Measurements from ENCODE around the gene PKN1. TPM values are rescaled to one million over a fixed set of nuclear protein-coding genes. Genes with fewer than 3 reads are reported as not detected.
A peak's percentile ranks its signal among the peaks of the same experiment; 100 is the strongest.

The PKN1 gene
- total RNA-seq, 1 donor from 2014 or later: 207 TPM

DNA sequence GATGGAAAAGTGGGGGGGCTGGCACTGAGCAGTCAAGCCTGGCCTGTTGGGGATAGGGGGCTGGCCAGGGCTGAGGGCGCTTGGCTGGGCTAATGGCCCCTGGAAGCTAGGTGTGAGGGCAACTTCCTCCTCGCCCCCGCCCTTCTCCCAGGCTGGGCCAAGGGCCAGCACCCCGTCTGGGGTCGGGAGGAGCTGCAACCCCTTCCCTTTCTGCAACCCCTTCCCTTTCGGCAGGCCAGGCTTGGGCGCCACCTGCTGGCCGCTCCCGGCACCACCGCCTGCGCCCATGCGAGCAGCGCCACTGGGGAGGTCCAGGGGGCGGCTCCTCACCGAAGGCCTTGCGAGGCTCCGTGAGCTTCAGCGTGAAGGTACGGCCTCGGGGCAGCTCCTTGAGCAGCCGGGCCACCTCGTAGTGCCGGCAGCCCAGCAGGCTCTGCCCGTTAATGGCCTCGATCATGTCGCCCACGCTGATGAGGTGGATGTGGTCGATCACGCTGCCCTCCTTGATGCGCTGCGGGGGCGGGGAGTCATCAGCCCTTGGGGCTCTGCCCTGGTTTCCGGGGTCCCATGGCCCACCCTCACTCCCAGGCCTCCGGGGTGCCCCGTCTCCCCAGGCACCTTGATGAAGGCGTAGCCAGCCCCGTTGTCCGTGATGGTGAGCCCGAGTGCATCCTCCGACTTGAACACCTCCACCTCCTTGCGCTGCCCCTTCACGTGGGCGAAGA, 47.0 kb downstream of the PKN1 start:
- DNase-seq (ENCODE audit: low spot score): peak; percentile 88
- H3K27me3 Mint-ChIP-seq (ENCODE audit: unreplicated experiment): peaks cover 17% of the 10 kb centered on the region
- peaks cover 23% of the 10 kb centered on the region for H3K36me3 Mint-ChIP-seq (ENCODE audit: low read depth, unreplicated experiment)
- TF ChIP-seq, protein P1, sequence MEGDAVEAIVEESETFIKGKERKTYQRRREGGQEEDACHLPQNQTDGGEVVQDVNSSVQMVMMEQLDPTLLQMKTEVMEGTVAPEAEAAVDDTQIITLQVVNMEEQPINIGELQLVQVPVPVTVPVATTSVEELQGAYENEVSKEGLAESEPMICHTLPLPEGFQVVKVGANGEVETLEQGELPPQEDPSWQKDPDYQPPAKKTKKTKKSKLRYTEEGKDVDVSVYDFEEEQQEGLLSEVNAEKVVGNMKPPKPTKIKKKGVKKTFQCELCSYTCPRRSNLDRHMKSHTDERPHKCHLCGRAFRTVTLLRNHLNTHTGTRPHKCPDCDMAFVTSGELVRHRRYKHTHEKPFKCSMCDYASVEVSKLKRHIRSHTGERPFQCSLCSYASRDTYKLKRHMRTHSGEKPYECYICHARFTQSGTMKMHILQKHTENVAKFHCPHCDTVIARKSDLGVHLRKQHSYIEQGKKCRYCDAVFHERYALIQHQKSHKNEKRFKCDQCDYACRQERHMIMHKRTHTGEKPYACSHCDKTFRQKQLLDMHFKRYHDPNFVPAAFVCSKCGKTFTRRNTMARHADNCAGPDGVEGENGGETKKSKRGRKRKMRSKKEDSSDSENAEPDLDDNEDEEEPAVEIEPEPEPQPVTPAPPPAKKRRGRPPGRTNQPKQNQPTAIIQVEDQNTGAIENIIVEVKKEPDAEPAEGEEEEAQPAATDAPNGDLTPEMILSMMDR (IDR thresholded peaks at IDR 0.05; ENCODE audit: unreplicated experiment): peak; percentile 96
- H3K4me3 Mint-ChIP-seq (ENCODE audit: unreplicated experiment): no peak overlapping the region
- peaks cover 8% of the 10 kb centered on the region for H3K4me1 Mint-ChIP-seq (ENCODE audit: unreplicated experiment)
- H3K9me3 Mint-ChIP-seq (ENCODE audit: unreplicated experiment): no peaks in the 10 kb centered on the region
- no peak overlapping the region for H3K27ac Mint-ChIP-seq (ENCODE audit: unreplicated experiment)

DNA sequence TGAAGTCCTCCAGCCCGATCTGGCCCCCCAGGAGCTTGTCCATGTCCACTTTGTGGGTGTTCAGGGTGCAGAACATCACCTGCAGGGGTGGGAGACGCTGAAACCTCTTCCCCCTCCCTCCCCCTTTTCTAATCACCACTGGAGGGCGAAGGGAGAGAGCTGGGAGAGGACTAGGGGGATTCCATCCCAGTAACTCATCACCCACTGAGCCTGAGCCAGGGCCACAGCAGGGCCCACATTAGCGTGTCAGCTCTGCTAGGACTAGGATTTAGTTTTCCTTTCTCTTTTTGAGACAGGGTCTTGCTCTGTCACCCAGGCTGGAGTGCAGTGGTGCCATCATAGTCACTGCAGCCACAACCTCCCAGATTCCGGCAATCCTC, 47.6 kb downstream of the PKN1 start:
- no peak overlapping the region for H3K27ac Mint-ChIP-seq (ENCODE audit: unreplicated experiment)
- DNase-seq (ENCODE audit: low spot score): no peak
- H3K4me3 Mint-ChIP-seq (ENCODE audit: unreplicated experiment): no peak overlapping the region
- H3K9me3 Mint-ChIP-seq (ENCODE audit: unreplicated experiment): no peaks in the 10 kb centered on the region
- peaks cover 14% of the 10 kb centered on the region for H3K27me3 Mint-ChIP-seq (ENCODE audit: unreplicated experiment)
- H3K4me1 Mint-ChIP-seq (ENCODE audit: unreplicated experiment): peaks cover 8% of the 10 kb centered on the region
- H3K36me3 Mint-ChIP-seq (ENCODE audit: low read depth, unreplicated experiment): peaks cover 23% of the 10 kb centered on the region
- TF ChIP-seq, protein P1 (IDR thresholded peaks at IDR 0.05; ENCODE audit: unreplicated experiment): no peak

DNA sequence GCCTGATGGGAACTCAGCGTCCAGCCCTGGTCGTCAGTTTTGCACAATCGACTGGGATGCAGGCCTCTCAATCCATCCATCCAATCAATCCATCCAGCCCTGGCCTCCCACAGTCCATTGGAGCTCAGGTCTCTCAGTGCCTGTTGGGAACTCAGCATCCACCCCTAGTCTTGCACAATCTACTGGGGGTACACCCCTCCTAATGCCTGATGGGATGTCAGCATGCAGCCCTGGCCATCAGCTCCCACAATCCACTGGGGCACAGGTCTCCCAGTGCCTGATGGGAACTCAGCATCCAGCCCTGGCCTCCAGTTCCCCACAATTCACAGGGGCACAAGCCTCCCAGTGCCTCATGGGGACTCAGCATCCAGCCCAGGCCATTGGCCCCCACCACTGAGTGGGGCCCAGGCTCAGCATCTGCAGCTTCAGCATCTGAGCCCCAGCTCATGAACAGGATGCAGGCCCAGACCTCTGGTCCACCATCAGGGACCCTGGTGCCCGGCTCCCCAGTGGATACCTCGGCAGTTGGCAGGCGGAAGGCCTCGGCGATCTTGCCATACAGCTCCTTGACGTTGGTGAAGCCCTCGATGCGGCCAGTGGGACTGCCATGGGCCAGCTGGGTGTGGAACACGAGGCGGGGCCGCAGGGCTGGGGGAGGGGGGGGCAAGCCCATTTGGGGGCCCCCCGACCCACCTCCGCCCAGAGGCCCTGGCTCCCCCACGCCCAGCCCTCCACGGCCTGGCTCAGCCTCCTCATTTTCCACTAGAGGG, 49.3 kb downstream of the PKN1 start:
- Mint-ChIP-seq H3K27me3 (ENCODE audit: unreplicated experiment) (peaks cover 8% of the 10 kb centered on the region), H3K4me3 (ENCODE audit: unreplicated experiment) (peak overlapping the region; percentile 7), H3K36me3 (ENCODE audit: low read depth, unreplicated experiment) (peaks cover 21% of the 10 kb centered on the region), H3K27ac (ENCODE audit: unreplicated experiment) (no peak overlapping the region), H3K9me3 (ENCODE audit: unreplicated experiment) (no peaks in the 10 kb centered on the region), H3K4me1 (ENCODE audit: unreplicated experiment) (peaks cover 2% of the 10 kb centered on the region)
- DNase-seq (ENCODE audit: low spot score): no peak
- TF ChIP-seq, protein P1 (IDR thresholded peaks at IDR 0.05; ENCODE audit: unreplicated experiment): no peak

DNA sequence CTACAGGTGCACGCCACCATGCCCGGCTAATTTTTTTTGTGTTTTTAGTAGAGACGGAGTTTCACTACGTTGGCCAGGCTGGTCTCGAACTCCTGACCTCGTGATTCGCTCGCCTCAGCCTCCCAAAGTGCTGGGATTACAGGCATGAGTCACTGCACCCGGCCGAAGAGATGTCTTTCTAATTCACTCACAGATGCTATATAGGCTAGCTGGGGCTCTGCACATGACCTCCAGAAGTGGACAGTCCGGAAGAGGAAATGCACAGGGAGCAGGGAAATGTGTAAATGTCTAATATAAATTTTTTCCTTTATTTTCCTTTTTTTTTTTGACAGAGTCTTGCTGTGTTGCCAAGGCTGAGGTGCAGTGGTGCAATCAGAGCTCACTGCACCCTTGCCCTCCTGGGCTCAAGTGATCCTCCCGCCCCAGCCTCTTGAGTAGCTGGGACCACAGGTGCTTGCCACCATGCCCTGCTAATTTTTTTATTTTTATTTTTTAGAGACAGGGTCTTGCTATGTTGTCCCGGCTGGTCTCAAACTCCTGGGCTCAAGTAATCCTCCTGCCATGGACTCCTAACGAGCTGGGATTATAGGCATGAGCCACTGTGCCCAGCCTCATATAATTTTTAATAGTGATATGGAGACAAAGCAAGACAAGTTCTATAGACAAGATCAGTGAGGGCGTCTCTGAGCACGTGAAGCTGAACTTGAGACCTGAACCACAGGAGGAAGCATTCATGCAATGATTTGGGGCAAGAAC, 54.4 kb downstream of the PKN1 start:
- Mint-ChIP-seq H3K4me3 (ENCODE audit: unreplicated experiment) (no peak overlapping the region), H3K27me3 (ENCODE audit: unreplicated experiment) (no peaks in the 10 kb centered on the region), H3K36me3 (ENCODE audit: low read depth, unreplicated experiment) (peaks cover 24% of the 10 kb centered on the region), H3K4me1 (ENCODE audit: unreplicated experiment) (peaks cover 2% of the 10 kb centered on the region), H3K27ac (ENCODE audit: unreplicated experiment) (no peak overlapping the region), H3K9me3 (ENCODE audit: unreplicated experiment) (no peaks in the 10 kb centered on the region)
- TF ChIP-seq, protein P1 (IDR thresholded peaks at IDR 0.05; ENCODE audit: unreplicated experiment): no peak
- no peak for DNase-seq (ENCODE audit: low spot score)

Data from endothelial cell (in vitro differentiated cells).